IMR-90 (cell line): ENCODE results near the gene FAM151A. TPM values are rescaled to one million over a fixed set of nuclear protein-coding genes. Genes with fewer than 3 reads are reported as not detected.

Experiments used
- ATAC-seq: fragments of 200-7000 bp; cut with Tn5 transposase; 2 replicates; pipeline ENCODE4 v1.9.1; 2020; ENCODE audit warnings: low read depth, mild to moderate bottlenecking, moderate library complexity
- BruUV-seq: library from RNA; stranded (reverse); fragments of 400-500 nt; replicated peaks from 2 replicates; lab custom pipeline; 2021; lab: Mats Ljungman, UMichigan
- CTCF ChIA-PET: fragments of 300-600 bp; formaldehyde crosslinking; extraction: SDS; loops from one replicate; lab custom pipeline; 2021; ENCODE audit warnings: antibody characterized with exemption; lab: Yijun Ruan, JAX
- POLR2A ChIA-PET: fragments of 300-600 bp; sonication (Branson Sonifier 250); formaldehyde crosslinking; loops from one replicate; lab custom pipeline; 2022; ENCODE audit warnings: antibody characterized with exemption; ENCODE audit not compliant: unreplicated experiment; lab: Charles Lee
- DNase-seq: peaks from one replicate; pipeline ENCODE4 v3.0.0; 2013
- H2AFZ ChIP-seq: replicated peaks from 2 replicates; pipeline ENCODE3; 2013; ENCODE audit warnings: low read length, mild to moderate bottlenecking; ENCODE audit not compliant: poor library complexity
- H2AK5ac ChIP-seq: 2 replicates; pipeline ENCODE4 v1.6.1; 2013; ENCODE audit warnings: low read depth, low read length, inconsistent platforms
- H2AK9ac ChIP-seq: replicated peaks from 2 replicates; pipeline ENCODE3; 2013; ENCODE audit warnings: mild to moderate bottlenecking, low read depth, low read length, moderate library complexity; ENCODE audit not compliant: poor library complexity
- H2BK120ac ChIP-seq: 2 replicates; pipeline ENCODE4 v1.6.1; 2013; ENCODE audit warnings: low read depth, low read length, inconsistent platforms
- H2BK15ac ChIP-seq: 3 replicates; pipeline ENCODE4 v1.6.1; 2013; ENCODE audit warnings: low read depth, low read length, inconsistent platforms
- H2BK20ac ChIP-seq: 2 replicates; pipeline ENCODE4 v1.6.1; 2013; ENCODE audit warnings: low read depth, mild to moderate bottlenecking, inconsistent platforms, low read length, moderate library complexity
- H2BK5ac ChIP-seq: 2 replicates; pipeline ENCODE4 v1.6.1; 2013; ENCODE audit warnings: mild to moderate bottlenecking, low read depth, low read length, inconsistent platforms; ENCODE audit not compliant: poor library complexity, severe bottlenecking
- H3K14ac ChIP-seq: replicated peaks from 2 replicates; pipeline ENCODE4 v1.6.1; 2013; ENCODE audit warnings: low read depth, low read length, inconsistent platforms
- H3K18ac ChIP-seq: 2 replicates; pipeline ENCODE4 v1.6.1; 2013; ENCODE audit warnings: low read depth, low read length, control low read depth
- H3K23ac ChIP-seq: 2 replicates; pipeline ENCODE4 v1.6.1; 2013; ENCODE audit warnings: low read depth, low read length, inconsistent platforms
- H3K27ac ChIP-seq: 2 replicates; pipeline ENCODE4 v1.5.1; 2013; ENCODE audit warnings: mild to moderate bottlenecking, control low read depth, low read length; ENCODE audit not compliant: insufficient read depth
- H3K27me3 ChIP-seq: 2 replicates; pipeline ENCODE4 v1.6.1; 2013; ENCODE audit warnings: low read length; ENCODE audit not compliant: control insufficient read depth, insufficient read depth
- H3K36me3 ChIP-seq: 2 replicates; pipeline ENCODE4 v1.6.1; 2013; ENCODE audit warnings: low read length, mixed read lengths; ENCODE audit not compliant: control insufficient read depth, insufficient read depth
- H3K4ac ChIP-seq: 2 replicates; pipeline ENCODE4 v1.6.1; 2013; ENCODE audit warnings: low read depth, low read length, inconsistent platforms
- H3K4me1 ChIP-seq: 2 replicates; pipeline ENCODE4 v1.6.1; 2013; ENCODE audit warnings: low read length, mixed read lengths; ENCODE audit not compliant: control insufficient read depth, insufficient read depth
- H3K4me2 ChIP-seq: 2 replicates; pipeline ENCODE4 v1.6.1; 2013; ENCODE audit warnings: low read depth, mild to moderate bottlenecking, control low read depth, low read length, moderate library complexity
- H3K4me3 ChIP-seq: 2 replicates; pipeline ENCODE4 v1.5.1; 2013; ENCODE audit warnings: low read depth, mild to moderate bottlenecking, control low read depth, low read length, moderate library complexity; ENCODE audit not compliant: insufficient read depth
- H3K56ac ChIP-seq: 2 replicates; pipeline ENCODE4 v1.6.1; 2013; ENCODE audit warnings: low read length, inconsistent platforms; ENCODE audit not compliant: insufficient read depth; ENCODE audit errors: extremely low read depth
- H3K79me1 ChIP-seq, 2 experiments: 2 replicates each; pipeline ENCODE4 v1.6.1; 2013; ENCODE audit warnings: low read length in 2 of 2, inconsistent platforms in 1 of 2, low read depth in 1 of 2
- H3K9ac ChIP-seq: 2 replicates; pipeline ENCODE4 v1.6.1; 2013; ENCODE audit warnings: low read depth, low read length, control low read depth
- H3K9me1 ChIP-seq: 2 replicates; pipeline ENCODE4 v1.6.1; 2013; ENCODE audit warnings: low read length, inconsistent platforms; ENCODE audit not compliant: insufficient read depth
- H3K9me3 ChIP-seq: 2 replicates; pipeline ENCODE4 v1.6.1; 2013; ENCODE audit warnings: low read length; ENCODE audit not compliant: control insufficient read depth, insufficient read depth
- H4K20me1 ChIP-seq: 2 replicates; pipeline ENCODE4 v1.6.1; 2013; ENCODE audit warnings: low read length, inconsistent platforms; ENCODE audit not compliant: insufficient read depth
- H4K5ac ChIP-seq: 2 replicates; pipeline ENCODE4 v1.6.1; 2013; ENCODE audit warnings: mild to moderate bottlenecking, low read depth, low read length, control low read depth
- H4K8ac ChIP-seq, 2 experiments: 2 replicates each; pipeline ENCODE4 v1.6.1; 2013; ENCODE audit warnings: low read depth in 2 of 2, low read length in 2 of 2, control low read depth in 1 of 2, inconsistent platforms in 1 of 2
- H4K91ac ChIP-seq: 2 replicates; pipeline ENCODE4 v1.6.1; 2013; ENCODE audit warnings: low read depth, low read length, inconsistent platforms; ENCODE audit not compliant: insufficient read depth
- BHLHE40 ChIP-seq: fragments of 150-350 bp; IDR thresholded peaks from 2 replicates; pipeline ENCODE4 v1.6.1; 2016; ENCODE audit warnings: mild to moderate bottlenecking, low read depth, low read length
- CEBPB ChIP-seq: IDR thresholded peaks from 2 replicates; pipeline ENCODE4 v1.6.1; 2012; ENCODE audit warnings: low read depth, low read length, improper control_type of control experiment
- CHD1 ChIP-seq: IDR thresholded peaks from 2 replicates; pipeline ENCODE4 v1.6.1; 2012; ENCODE audit warnings: low read depth, low read length, improper control_type of control experiment
- CTCF ChIP-seq: conservative IDR thresholded peaks from 2 replicates; pipeline ENCODE4 v1.5.1; 2012; ENCODE audit warnings: mild to moderate bottlenecking, low read depth, low read length, improper control_type of control experiment
- ELK1 ChIP-seq: fragments of 150-350 bp; IDR thresholded peaks from 2 replicates; pipeline ENCODE4 v1.6.1; 2016; ENCODE audit warnings: low read depth, mild to moderate bottlenecking, low read length, moderate library complexity, borderline replicate concordance
- FOS ChIP-seq: fragments of 150-350 bp; IDR thresholded peaks from 2 replicates; pipeline ENCODE4 v1.6.1; 2016; ENCODE audit warnings: low read depth, low read length
- MAFK ChIP-seq: IDR thresholded peaks from 2 replicates; pipeline ENCODE4 v1.6.1; 2012; ENCODE audit warnings: low read depth, low read length, improper control_type of control experiment
- MAZ ChIP-seq: IDR thresholded peaks from 2 replicates; pipeline ENCODE4 v1.6.1; 2012; ENCODE audit warnings: low read depth, mild to moderate bottlenecking, low read length, improper control_type of control experiment, moderate library complexity, borderline replicate concordance
- MXI1 ChIP-seq: IDR thresholded peaks from 2 replicates; pipeline ENCODE4 v1.6.1; 2012; ENCODE audit warnings: low read depth, mild to moderate bottlenecking, low read length, moderate library complexity, borderline replicate concordance
- NFE2L2 ChIP-seq: fragments of 150-350 bp; IDR thresholded peaks from 2 replicates; pipeline ENCODE4 v1.6.1; 2016; ENCODE audit warnings: low read depth, mild to moderate bottlenecking, low read length
- POLR2A ChIP-seq: IDR thresholded peaks from 2 replicates; pipeline ENCODE4 v1.6.1; 2012; ENCODE audit warnings: mild to moderate bottlenecking, low read depth, low read length
- RAD21 ChIP-seq: IDR thresholded peaks from 2 replicates; pipeline ENCODE4 v1.6.1; 2012; ENCODE audit warnings: low read length, improper control_type of control experiment
- RCOR1 ChIP-seq: IDR thresholded peaks from 2 replicates; pipeline ENCODE4 v1.6.1; 2012; ENCODE audit warnings: mild to moderate bottlenecking, low read length, improper control_type of control experiment; ENCODE audit not compliant: insufficient replicate concordance
- RFX5 ChIP-seq: IDR thresholded peaks from 2 replicates; pipeline ENCODE4 v1.8.0; 2012; ENCODE audit warnings: low read depth, mild to moderate bottlenecking, low read length, moderate library complexity
- SMC3 ChIP-seq: fragments of 150-350 bp; IDR thresholded peaks from 2 replicates; pipeline ENCODE4 v1.6.1; 2016; ENCODE audit warnings: low read depth, mild to moderate bottlenecking, antibody characterized with exemption, low read length, moderate library complexity
- USF2 ChIP-seq: fragments of 150-350 bp; IDR thresholded peaks from 2 replicates; pipeline ENCODE4 v1.6.1; 2017; ENCODE audit warnings: mild to moderate bottlenecking, antibody characterized with exemption, low read length, low read depth
- WGBS, 2 experiments: methylation state at CpG; one replicate each; pipeline versions ENCODE4 v1.1.5 to v1.1.7; 2013; ENCODE audit warnings: missing lambda C conversion rate in 2 of 2; ENCODE audit not compliant: insufficient read length in 1 of 2; ENCODE audit errors: extremely low coverage in 2 of 2; 5-methylcytosine and 5-hydroxymethylcytosine counted together
- dilution Hi-C: fragments of 300-500 bp; cut with HindIII; formaldehyde crosslinking; loops from one replicate; pipeline ENCODE4 v1.14.3; 2018; ENCODE audit warnings: low sequenced_read_pairs; ENCODE audit not compliant: unreplicated experiment
- in situ Hi-C: fragments of 300-500 bp; cut with MboI; formaldehyde crosslinking; loops from 3 replicates; pipeline ENCODE4 v1.14.3; 2019; ENCODE audit warnings: low sequenced_read_pairs, inconsistent platforms, mixed read lengths
- intact Hi-C: fragments of 100-400 bp; cut with micrococcal nuclease; formaldehyde crosslinking; loops from 2 replicates; pipeline ENCODE4 v1.10.0; 2022
- polyA plus RNA-seq, 3 experiments: library from polyadenylated mRNA; depleted of rRNA; stranded (reverse); fragments of >200 nt; gene quantifications; 2 replicates each; pipeline ENCODE4 v1.2.3, GENCODE V29; 2012; ENCODE audit warnings: low replicate concordance in 1 of 3
- total RNA-seq: library from RNA; depleted of rRNA; stranded (reverse); fragments of >200 nt; gene quantifications from 2 replicates; pipeline ENCODE4 v1.2.3, GENCODE V29; 2012

The FAM151A gene
- total and polyA plus RNA-seq, 2 of the 4 experiments (the other 2 are of a cell fraction), result not detected

- Histone ChIP-seq H3K18ac (no peak overlapping the region), H3K56ac (no peak overlapping the region), H3K9me1 (no peaks in the 10 kb centered on the region; the same call in 1 of the 2 replicates), H2AFZ (no peak overlapping the region), H3K27me3 (no peaks in the 10 kb centered on the region), H3K9me3 (no peaks in the 10 kb centered on the region), H2BK15ac (no peak overlapping the region), H4K5ac (no peak overlapping the region), H3K79me1 (no peaks in the 10 kb centered on the region), H3K23ac (no peak overlapping the region), H3K4me3 (no peak overlapping the region), H2AK9ac (no peak overlapping the region), H3K9ac (no peak overlapping the region), H3K14ac (no peak overlapping the region), H3K36me3 (no peaks in the 10 kb centered on the region), H2BK120ac (no peak overlapping the region), H4K8ac (no peak overlapping the region), H4K91ac (no peak overlapping the region), H3K27ac (no peak overlapping the region), H3K4me1 (no peaks in the 10 kb centered on the region), H3K4me2 (no peak overlapping the region), H2BK5ac (no peak overlapping the region), H2BK20ac (no peak overlapping the region), H3K4ac (no peak overlapping the region), H4K20me1 (no peaks in the 10 kb centered on the region), H2AK5ac (no peak overlapping the region)
- ChIA-PET POLR2A (no interaction called here), CTCF (no interaction called here)
- 94% methylated on average over 3 of the region's 8 CpGs; no CpG with 5 or more reads in 1 of the 2 experiments for WGBS, 2 experiments
- no TSS peak for BruUV-seq
- ATAC-seq (no peak), DNase-seq (no peak)
- intact Hi-C loops (no loop called here), in situ Hi-C loops (no loop called here), dilution Hi-C loops (no loop called here)
- TF ChIP-seq CTCF, result no peak
- TF ChIP-seq CEBPB, result no peak
- TF ChIP-seq MAZ, result no peak
- no peak for TF ChIP-seq RAD21
- TF ChIP-seq USF2, result no peak
- no peak for TF ChIP-seq MXI1
- TF ChIP-seq BHLHE40, result no peak
- no peak for TF ChIP-seq NFE2L2
- TF ChIP-seq MAFK, result no peak
- no peak for TF ChIP-seq CHD1
- no peak for TF ChIP-seq RCOR1
- no peak for TF ChIP-seq FOS
- no peak for TF ChIP-seq RFX5
- TF ChIP-seq POLR2A, result no peak
- no peak for TF ChIP-seq SMC3
- no peak for TF ChIP-seq ELK1
These were observed 47.6 kb downstream of the FAM151A start for GRCh38 chr1:54575605-54576290.
